Bronchial epithelial cell (primary cell): ENCODE results near the gene PTMS. TPM values are rescaled to one million over a fixed set of nuclear protein-coding genes. Genes with fewer than 3 reads are reported as not detected.

Experiments used
- DNase-seq: peaks from one replicate; pipeline ENCODE4 v3.0.0-alpha.2; 2010; ENCODE audit warnings: low read depth
- FAIRE-seq: peaks from 2 replicates; lab custom pipeline; 2011; peaks lifted over from hg19 to GRCh38; lab: Jason Lieb, UNC
- H3K27me3 ChIP-seq: 2 replicates; pipeline ENCODE4 v1.5.1; 2011; ENCODE audit warnings: low read length; ENCODE audit not compliant: control insufficient read depth, insufficient read depth
- H3K36me3 ChIP-seq: 2 replicates; pipeline ENCODE4 v1.5.1; 2011; ENCODE audit warnings: low read length; ENCODE audit not compliant: control insufficient read depth, insufficient read depth
- H3K4me3 ChIP-seq: 2 replicates; pipeline ENCODE4 v1.5.1; 2011; ENCODE audit warnings: mild to moderate bottlenecking, low read depth, low read length, control low read depth
- CTCF ChIP-seq: IDR thresholded peaks from 2 replicates; pipeline ENCODE4 v1.5.1; 2011; ENCODE audit warnings: mild to moderate bottlenecking, moderate library complexity, low read length, control low read depth, inconsistent platforms; ENCODE audit not compliant: insufficient read depth, severe bottlenecking
- total RNA-seq: library from RNA; depleted of rRNA; stranded (reverse); fragments of >200 nt; gene quantifications from 2 replicates; pipeline ENCODE4 v1.2.1, GENCODE V29; 2014

PTMS gene
- total RNA-seq, 1 donor from 2014 or later = 17.6 TPM

DNA sequence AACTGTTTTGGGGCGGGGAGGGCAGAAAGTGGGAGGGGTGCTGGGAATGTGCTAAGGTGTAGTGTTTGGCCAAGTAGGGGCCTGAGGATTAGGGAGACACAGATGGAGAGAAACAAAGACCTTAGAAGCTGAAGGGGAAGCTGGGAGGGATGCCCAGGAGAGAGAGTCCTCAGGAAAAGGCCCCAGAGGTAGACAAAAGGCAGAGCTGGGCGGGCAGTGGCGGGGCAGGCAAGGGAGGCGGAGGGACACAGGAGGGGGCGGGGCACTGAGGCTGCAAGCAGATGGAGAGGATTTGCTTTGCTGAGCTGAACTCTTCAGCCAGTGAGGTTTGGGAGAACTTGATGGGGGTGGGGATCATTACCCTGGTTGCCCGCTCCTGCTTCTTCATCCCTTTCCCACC, 2.8 kb downstream of the PTMS start:
- FAIRE-seq (no peak), DNase-seq (no peak)
- Histone ChIP-seq H3K27me3 (no peaks in the 10 kb centered on the region), H3K4me3 (no peak overlapping the region), H3K36me3 (peaks cover 7% of the 10 kb centered on the region)
- TF ChIP-seq CTCF = no peak

- Histone ChIP-seq H3K27me3 (no peaks in the 10 kb centered on the region), H3K4me3 (no peak overlapping the region), H3K36me3 (peaks cover 7% of the 10 kb centered on the region)
- TF ChIP-seq CTCF = no peak
- DNase-seq = no peak
- FAIRE-seq = no peak
Observed at GRCh38 chr12:6769666-6770065, 3.5 kb downstream of the PTMS start.

DNA sequence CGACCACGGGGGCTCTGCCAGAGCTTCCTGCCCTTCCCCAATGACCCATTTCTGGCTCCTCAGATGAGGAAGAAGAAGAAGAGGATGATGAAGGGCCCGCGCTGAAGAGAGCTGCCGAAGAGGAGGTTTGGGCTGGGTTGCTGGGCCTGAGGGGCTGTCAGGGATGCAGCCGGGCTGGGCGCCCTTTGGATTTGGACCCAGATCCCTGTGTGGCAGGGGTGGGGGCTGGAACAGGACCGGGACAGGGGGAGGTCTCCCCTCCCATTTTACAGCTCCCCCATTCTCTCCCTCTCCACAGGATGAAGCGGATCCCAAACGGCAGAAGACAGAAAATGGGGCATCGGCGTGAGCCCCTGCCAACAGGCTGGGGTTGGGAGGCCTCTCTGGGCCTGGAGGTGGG, 3.9 kb downstream of the PTMS start:
- DNase-seq (no peak), FAIRE-seq (no peak)
- H3K27me3 ChIP-seq = no peaks in the 10 kb centered on the region
- H3K36me3 ChIP-seq = peaks cover 7% of the 10 kb centered on the region
- no peak for TF ChIP-seq CTCF
- H3K4me3 ChIP-seq = no peak overlapping the region

DNA sequence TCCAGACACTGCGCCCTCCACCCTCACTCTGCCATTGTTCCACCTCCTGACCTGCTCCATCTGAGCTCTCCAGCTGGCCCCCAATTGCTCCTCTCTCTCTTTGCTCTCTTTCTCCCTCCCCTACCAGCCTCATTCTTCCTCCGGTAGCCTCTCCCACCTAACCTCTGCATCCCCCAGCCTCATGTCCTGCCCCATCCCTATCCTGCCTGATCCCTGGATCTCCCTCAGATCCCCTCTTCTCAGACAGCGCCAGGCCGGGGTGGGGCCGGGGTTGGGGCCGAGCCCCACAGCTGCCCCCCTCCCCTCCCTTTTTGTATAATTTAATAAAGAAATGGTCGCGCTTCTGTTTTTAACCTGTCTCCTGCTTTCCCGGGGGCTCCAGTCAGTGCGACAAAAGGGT, 4.4 kb downstream of the PTMS start:
- FAIRE-seq = no peak
- H3K36me3 ChIP-seq = peaks cover 7% of the 10 kb centered on the region
- no peak overlapping the region for H3K4me3 ChIP-seq
- DNase-seq = no peak
- H3K27me3 ChIP-seq = no peaks in the 10 kb centered on the region
- TF ChIP-seq CTCF = no peak

DNA sequence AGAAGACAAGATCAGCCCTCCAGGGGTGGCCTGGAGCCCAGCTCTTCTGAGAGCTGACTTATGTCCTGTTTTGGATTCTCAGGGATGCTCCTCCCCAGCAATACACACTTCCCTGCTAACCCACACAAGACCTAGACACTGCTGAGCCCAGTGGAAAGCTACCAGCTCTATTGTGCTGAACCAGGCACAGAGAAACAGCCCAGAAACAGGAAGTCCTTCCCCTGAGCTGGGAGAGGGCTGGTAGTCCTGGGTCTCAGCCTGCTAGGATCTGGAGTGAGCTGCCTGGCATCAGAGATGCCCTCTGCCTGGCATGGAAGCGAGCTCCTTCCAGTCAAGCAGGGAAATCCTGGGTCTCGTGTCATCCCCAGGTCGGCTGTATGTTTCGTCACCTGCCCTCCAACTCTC, 4.9 kb downstream of the PTMS start:
- no peak overlapping the region for H3K4me3 ChIP-seq
- peaks cover 7% of the 10 kb centered on the region for H3K36me3 ChIP-seq
- DNase-seq = no peak
- no peaks in the 10 kb centered on the region for H3K27me3 ChIP-seq
- TF ChIP-seq CTCF = no peak
- no peak for FAIRE-seq
